MG63 (cell line): ENCODE measurements around the gene SGTB. TPM values are rescaled to one million over a fixed set of nuclear protein-coding genes. Genes with fewer than 3 reads are reported as not detected.
A peak's percentile ranks its signal among the peaks of the same experiment; 100 is the strongest.

ENCODE experiments used
- DNase-seq: peaks from one replicate; pipeline ENCODE4 v3.0.0-alpha.2; 2020
- H3K27me3 ChIP-seq: fragments of 250-450 bp; sonication (Bioruptor Pico); 2 replicates; pipeline ENCODE4 v1.5.1; 2020; ENCODE audit warnings: mild to moderate bottlenecking, moderate library complexity
- H3K36me3 ChIP-seq: fragments of 250-450 bp; sonication (Bioruptor Pico); 2 replicates; pipeline ENCODE4 v1.5.1; 2020; ENCODE audit warnings: mild to moderate bottlenecking, moderate library complexity
- H3K4me3 ChIP-seq: fragments of 250-450 bp; sonication (Bioruptor Pico); 2 replicates; pipeline ENCODE4 v1.5.1; 2020; ENCODE audit warnings: mild to moderate bottlenecking, moderate library complexity
- H3K9me3 ChIP-seq: fragments of 250-450 bp; sonication (Bioruptor Pico); 2 replicates; pipeline ENCODE4 v1.5.1; 2020; ENCODE audit warnings: mild to moderate bottlenecking, moderate library complexity
- total RNA-seq: library from RNA; depleted of rRNA; stranded (reverse); fragments of >200 nt; shearing (Covaris generic); gene quantifications from 2 replicates; pipeline ENCODE4 v1.2.3, GENCODE V29; 2014; ENCODE audit warnings: low replicate concordance; rRNA removed

Gene SGTB
- total RNA-seq = 11.3 and 30.2 TPM in 2 replicates

- Histone ChIP-seq H3K4me3 (peak within 1 kb of the TSS; percentile 98), H3K36me3 (peaks cover 41% of the 10 kb centered on the region), H3K27me3 (no peaks in the 10 kb centered on the region), H3K9me3 (no peaks in the 10 kb centered on the region)
- DNase-seq = peak; percentile 85
Measured at GRCh38 chr5:65721720-65722574, at the start of gene SGTB, which contains the start of gene NLN. SGTB (minus strand) TSS chr5:65722109; CDS start chr5:65720807, 1,302 bp downstream. NLN (plus strand) TSS chr5:65722205; CDS start chr5:65722374, 169 bp downstream.

- no peak for DNase-seq
- Histone ChIP-seq H3K9me3 (no peaks in the 10 kb centered on the region), H3K4me3 (no peak overlapping the region), H3K36me3 (peaks cover 30% of the 10 kb centered on the region), H3K27me3 (no peaks in the 10 kb centered on the region)
Measured at GRCh38 chr5:65771266-65771665, 49.4 kb upstream of the SGTB start.

- H3K4me3 ChIP-seq = no peak overlapping the region
- DNase-seq = peak; percentile 72
- no peaks in the 10 kb centered on the region for H3K27me3 ChIP-seq
- H3K36me3 ChIP-seq = peaks cover 38% of the 10 kb centered on the region
- no peaks in the 10 kb centered on the region for H3K9me3 ChIP-seq
Measured at GRCh38 chr5:65769539-65769938, 47.6 kb upstream of the SGTB start.

- Histone ChIP-seq H3K4me3 (no peak overlapping the region), H3K36me3 (peaks cover 44% of the 10 kb centered on the region), H3K9me3 (no peaks in the 10 kb centered on the region), H3K27me3 (no peaks in the 10 kb centered on the region)
- no peak for DNase-seq
Measured at GRCh38 chr5:65768723-65769346, 46.9 kb upstream of the SGTB start.

GRCh38 chr5:65767565-65767964 is 45.7 kb upstream of the SGTB start:
- H3K9me3 ChIP-seq = no peaks in the 10 kb centered on the region
- no peak overlapping the region for H3K4me3 ChIP-seq
- H3K36me3 ChIP-seq = peaks cover 51% of the 10 kb centered on the region
- DNase-seq = no peak
- no peaks in the 10 kb centered on the region for H3K27me3 ChIP-seq

GRCh38 chr5:65766781-65767180 is 44.9 kb upstream of the SGTB start:
- H3K27me3 ChIP-seq = no peaks in the 10 kb centered on the region
- no peaks in the 10 kb centered on the region for H3K9me3 ChIP-seq
- no peak overlapping the region for H3K4me3 ChIP-seq
- H3K36me3 ChIP-seq = peaks cover 51% of the 10 kb centered on the region
- no peak for DNase-seq

- no peak overlapping the region for H3K4me3 ChIP-seq
- peaks cover 53% of the 10 kb centered on the region for H3K36me3 ChIP-seq
- no peaks in the 10 kb centered on the region for H3K27me3 ChIP-seq
- H3K9me3 ChIP-seq = no peaks in the 10 kb centered on the region
- no peak for DNase-seq
Measured at GRCh38 chr5:65766175-65766574, 44.3 kb upstream of the SGTB start.

- H3K4me3 ChIP-seq = no peak overlapping the region
- no peaks in the 10 kb centered on the region for H3K27me3 ChIP-seq
- DNase-seq = no peak
- H3K36me3 ChIP-seq = peaks cover 54% of the 10 kb centered on the region
- H3K9me3 ChIP-seq = no peaks in the 10 kb centered on the region
Measured at GRCh38 chr5:65765582-65765981, 43.7 kb upstream of the SGTB start.

- peaks cover 59% of the 10 kb centered on the region for H3K36me3 ChIP-seq
- no peak overlapping the region for H3K4me3 ChIP-seq
- no peaks in the 10 kb centered on the region for H3K27me3 ChIP-seq
- no peak for DNase-seq
- H3K9me3 ChIP-seq = no peaks in the 10 kb centered on the region
Measured at GRCh38 chr5:65762234-65762633, 40.3 kb upstream of the SGTB start.

GRCh38 chr5:65760504-65761275 is 38.8 kb upstream of the SGTB start:
- Histone ChIP-seq H3K36me3 (peaks cover 44% of the 10 kb centered on the region), H3K27me3 (no peaks in the 10 kb centered on the region), H3K9me3 (no peaks in the 10 kb centered on the region), H3K4me3 (no peak overlapping the region)
- DNase-seq = peak; percentile 42

GRCh38 chr5:65758546-65759144 is 36.7 kb upstream of the SGTB start:
- Histone ChIP-seq H3K4me3 (no peak overlapping the region), H3K9me3 (no peaks in the 10 kb centered on the region), H3K36me3 (peaks cover 29% of the 10 kb centered on the region), H3K27me3 (no peaks in the 10 kb centered on the region)
- no peak for DNase-seq

- DNase-seq = no peak
- no peaks in the 10 kb centered on the region for H3K27me3 ChIP-seq
- no peaks in the 10 kb centered on the region for H3K9me3 ChIP-seq
- H3K4me3 ChIP-seq = no peak overlapping the region
- H3K36me3 ChIP-seq = peaks cover 2% of the 10 kb centered on the region; the same call in 1 of the 2 replicates
Measured at GRCh38 chr5:65753189-65753588, 31.3 kb upstream of the SGTB start.

GRCh38 chr5:65750938-65751337 is 29.0 kb upstream of the SGTB start:
- Histone ChIP-seq H3K27me3 (no peaks in the 10 kb centered on the region), H3K9me3 (peaks cover 5% of the 10 kb centered on the region; the same call in 1 of the 2 replicates), H3K36me3 (peaks cover 2% of the 10 kb centered on the region; the same call in 1 of the 2 replicates), H3K4me3 (no peak overlapping the region)
- DNase-seq = no peak

- H3K9me3 ChIP-seq = peaks cover 5% of the 10 kb centered on the region; the same call in 1 of the 2 replicates
- peaks cover 2% of the 10 kb centered on the region; the same call in 1 of the 2 replicates for H3K36me3 ChIP-seq
- H3K27me3 ChIP-seq = no peaks in the 10 kb centered on the region
- no peak overlapping the region for H3K4me3 ChIP-seq
- no peak for DNase-seq
Measured at GRCh38 chr5:65749956-65750355, 28.0 kb upstream of the SGTB start.

- DNase-seq = no peak
- Histone ChIP-seq H3K9me3 (peaks cover 5% of the 10 kb centered on the region; the same call in 1 of the 2 replicates), H3K4me3 (no peak overlapping the region), H3K27me3 (no peaks in the 10 kb centered on the region), H3K36me3 (peaks cover 2% of the 10 kb centered on the region; the same call in 1 of the 2 replicates)
Measured at GRCh38 chr5:65749221-65749844, 27.4 kb upstream of the SGTB start.
